SU-DHL-6 (cell line): ENCODE results near the gene NUDT8.
"Not testable (repeated sequence)": the region's sequence is repeated elsewhere in the genome, so short reads cannot be mapped to it uniquely, and the experiment has no call there.

ENCODE experiments used
- CTCF ChIP-seq: fragments of 200-600 bp; sonication (generic); IDR thresholded peaks from one replicate; pipeline ENCODE4 v1.5.1; 2017; ENCODE audit warnings: antibody characterized with exemption, mild to moderate bottlenecking, low read length, moderate library complexity; ENCODE audit not compliant: insufficient read depth, poor library complexity, severe bottlenecking
- EZH2phosphoT487 ChIP-seq: fragments of 200-600 bp; sonication (generic), shearing (Covaris generic); conservative IDR thresholded peaks from 2 replicates; pipeline ENCODE4 v1.6.1; 2018; ENCODE audit warnings: mild to moderate bottlenecking, antibody characterized with exemption, low read length, moderate library complexity, mixed read lengths

GRCh38 chr11:67604119-67604518, 25.6 kb downstream of the NUDT8 start:
- TF ChIP-seq EZH2phosphoT487, CTCF: not testable (repeated sequence)
